Esophagus muscularis mucosa (tissue), 4 donors: ENCODE measurements around the gene ANKS1A. TPM values are rescaled to one million over a fixed set of nuclear protein-coding genes. Genes with fewer than 3 reads are reported as not detected.
A peak's percentile ranks its signal among the peaks of the same experiment; 100 is the strongest.

ENCODE experiments used
- DNase-seq: peaks from one replicate; pipeline ENCODE4 v3.0.0-alpha.2; 2017; ENCODE audit errors: extremely low spot score
- H3K27ac ChIP-seq, 4 donors: fragments of 200-600 bp; sonication (generic); replicated peaks in 1 of 4; 1 replicate in 3 of 4; 2 replicates in 1 of 4; pipeline ENCODE4 v1.5.1; 2016 to 2019; ENCODE audit warnings: mild to moderate bottlenecking in 1 of 4
- H3K27me3 ChIP-seq, 4 donors: fragments of 200-600 bp; sonication (generic); one replicate each; pipeline versions ENCODE4 v1.5.1 to v1.6.0; 2016 to 2019
- H3K36me3 ChIP-seq, 4 donors: fragments of 200-600 bp; sonication (generic); one replicate each; pipeline ENCODE4 v1.5.1; 2016 to 2019
- H3K4me1 ChIP-seq, 4 donors: fragments of 200-600 bp; sonication (generic); one replicate each; pipeline ENCODE4 v1.5.1; 2016 to 2019
- H3K4me3 ChIP-seq, 4 donors: fragments of 200-600 bp; sonication (generic); 1 replicate in 2 of 4; 2 replicates in 2 of 4; pipeline ENCODE4 v1.5.1; 2016 to 2019; ENCODE audit warnings: mild to moderate bottlenecking in 4 of 4, moderate library complexity in 1 of 4
- H3K9me3 ChIP-seq, 4 donors: fragments of 200-600 bp; sonication (generic); 1 replicate in 3 of 4; 2 replicates in 1 of 4; pipeline ENCODE4 v1.5.1; 2016 to 2019
- EP300 ChIP-seq: sonication (generic); formaldehyde crosslinking; IDR thresholded peaks from one replicate; pipeline ENCODE4 v1.6.1; 2017; ENCODE audit warnings: antibody characterized with exemption
- POLR2A ChIP-seq: fragments of 450-650 bp; IDR thresholded peaks from one replicate; pipeline ENCODE4 v1.6.1; 2017; ENCODE audit warnings: antibody characterized with exemption, moderate library complexity, mild to moderate bottlenecking, low read depth
- POLR2AphosphoS5 ChIP-seq, 2 donors: sonication (generic); formaldehyde crosslinking; IDR thresholded peaks; one replicate each; pipeline ENCODE4 v1.6.1; 2017; ENCODE audit warnings: antibody characterized with exemption in 2 of 2
- WGBS: methylation state at CpG from one replicate; pipeline ENCODE4 v1.1.5; 2018; 5-methylcytosine and 5-hydroxymethylcytosine counted together
- intact Hi-C: fragments of 100-400 bp; cut with DNase I; formaldehyde crosslinking; loops from one replicate; pipeline ENCODE4 v1.15.1; 2023
- total RNA-seq, 4 donors: library from RNA; depleted of rRNA; stranded (reverse); fragments of >200 nt; gene quantifications; one replicate each; pipeline versions ENCODE4 v1.1.0 to v1.2.1, GENCODE V29; 2016
- TF ChIP-seq, protein P1 (sequence below), 3 experiments: fragments of 200-600 bp in 2 of 3; fragments of 450-650 bp in 1 of 3; sonication (generic) in 2 of 3; IDR thresholded peaks; one replicate each; pipeline ENCODE4 v1.5.1; 2017 to 2019; ENCODE audit warnings: antibody characterized with exemption in 3 of 3, mild to moderate bottlenecking in 2 of 3, moderate library complexity in 1 of 3

ANKS1A gene
- total RNA-seq, 4 donors from 2014 or later, result 68.3 to 132 (median 98.7) TPM

DNA sequence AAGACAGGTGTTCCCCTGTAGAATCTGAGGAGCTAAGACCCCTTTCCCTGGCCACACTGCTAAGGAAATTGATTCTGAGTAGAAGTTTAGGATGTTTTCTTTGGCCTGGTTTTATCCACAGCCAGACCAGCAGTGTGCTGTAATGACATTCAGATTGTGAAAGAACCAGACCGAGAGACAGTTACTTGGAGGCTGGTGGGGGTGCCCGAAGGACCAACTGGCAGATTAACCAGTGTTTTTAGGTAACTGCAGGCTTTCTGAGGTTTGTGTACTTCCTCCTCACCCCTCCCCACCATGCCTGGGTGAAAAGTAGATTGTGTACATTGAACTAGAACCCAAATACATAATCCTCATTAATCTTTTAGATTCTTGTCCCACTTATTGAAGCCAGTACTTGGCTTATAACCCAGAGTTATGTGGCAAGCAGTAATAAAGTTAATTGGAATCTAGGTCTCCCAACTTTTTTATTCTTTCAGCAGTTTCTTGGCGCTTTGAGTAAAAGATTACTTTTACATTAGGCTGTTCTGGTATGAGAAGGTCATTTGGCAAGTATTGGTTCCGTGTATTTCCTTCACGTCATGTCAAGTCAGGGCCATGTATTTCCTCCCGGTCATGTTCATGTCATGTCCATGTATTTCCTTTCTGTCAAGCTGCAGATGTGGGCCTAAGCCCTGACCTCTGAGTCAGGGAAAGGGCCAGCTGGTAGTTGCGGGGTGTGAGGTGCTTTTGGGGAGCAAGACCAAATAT lies 158.4 kb downstream of the ANKS1A start:
- TF ChIP-seq POLR2AphosphoS5 (IDR thresholded peaks at IDR 0.05) (peak; percentile 40 to 55), POLR2A (no peak)
- Histone ChIP-seq H3K4me3 (peak overlapping the region; percentile 8 to 37 (median 22)), H3K9me3 (no peaks in the 10 kb centered on the region), H3K4me1 (peaks cover 98 to 100% (median 100%) of the 10 kb centered on the region in 4 donors), H3K27ac (peak overlapping the region; percentile 85 to 92 (median 92)), H3K27me3 (no peaks in the 10 kb centered on the region), H3K36me3 (peaks cover 0 to 22% (median 4%) of the 10 kb centered on the region in 4 donors)
- 22% methylated on average over 7 of the region's 7 CpGs for WGBS
- DNase-seq, result no peak
- intact Hi-C loops, result no loop called here

DNA sequence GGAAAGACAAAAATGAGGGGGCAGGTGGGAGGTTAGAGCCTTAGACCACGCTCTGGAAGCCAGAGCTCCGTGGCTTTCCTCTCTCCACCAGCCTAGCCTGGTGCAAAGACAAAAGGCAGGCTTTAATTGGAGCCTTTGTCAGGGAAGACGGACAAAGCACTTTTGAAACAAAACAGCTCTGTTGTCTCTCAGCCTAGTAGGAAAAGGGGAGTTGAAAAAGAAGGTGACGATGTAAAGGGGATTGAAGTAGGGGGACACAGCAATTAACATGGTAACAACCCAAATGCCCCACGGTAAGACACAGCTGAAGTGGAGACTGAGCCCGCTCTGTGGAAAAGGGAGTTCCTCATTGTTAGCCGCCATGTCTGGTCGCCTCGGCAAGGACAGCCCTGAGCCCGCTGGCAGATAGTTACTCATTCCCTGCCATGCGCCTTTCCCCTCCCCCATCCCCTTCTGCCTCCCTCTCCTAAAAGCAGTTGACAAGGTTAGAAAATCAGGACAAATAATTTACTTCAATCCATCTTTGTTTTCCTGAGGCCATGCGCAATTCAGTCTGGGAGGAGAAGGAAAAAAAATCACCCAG lies 159.1 kb downstream of the ANKS1A start:
- TF ChIP-seq POLR2AphosphoS5 (IDR thresholded peaks at IDR 0.05), result no peak
- TF ChIP-seq, protein P1, sequence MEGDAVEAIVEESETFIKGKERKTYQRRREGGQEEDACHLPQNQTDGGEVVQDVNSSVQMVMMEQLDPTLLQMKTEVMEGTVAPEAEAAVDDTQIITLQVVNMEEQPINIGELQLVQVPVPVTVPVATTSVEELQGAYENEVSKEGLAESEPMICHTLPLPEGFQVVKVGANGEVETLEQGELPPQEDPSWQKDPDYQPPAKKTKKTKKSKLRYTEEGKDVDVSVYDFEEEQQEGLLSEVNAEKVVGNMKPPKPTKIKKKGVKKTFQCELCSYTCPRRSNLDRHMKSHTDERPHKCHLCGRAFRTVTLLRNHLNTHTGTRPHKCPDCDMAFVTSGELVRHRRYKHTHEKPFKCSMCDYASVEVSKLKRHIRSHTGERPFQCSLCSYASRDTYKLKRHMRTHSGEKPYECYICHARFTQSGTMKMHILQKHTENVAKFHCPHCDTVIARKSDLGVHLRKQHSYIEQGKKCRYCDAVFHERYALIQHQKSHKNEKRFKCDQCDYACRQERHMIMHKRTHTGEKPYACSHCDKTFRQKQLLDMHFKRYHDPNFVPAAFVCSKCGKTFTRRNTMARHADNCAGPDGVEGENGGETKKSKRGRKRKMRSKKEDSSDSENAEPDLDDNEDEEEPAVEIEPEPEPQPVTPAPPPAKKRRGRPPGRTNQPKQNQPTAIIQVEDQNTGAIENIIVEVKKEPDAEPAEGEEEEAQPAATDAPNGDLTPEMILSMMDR (IDR thresholded peaks at IDR 0.05), result no peak
- WGBS, result 32% methylated on average over 12 of the region's 12 CpGs
- H3K4me3 ChIP-seq, result peak overlapping the region; percentile 8 to 37 (median 22)

DNA sequence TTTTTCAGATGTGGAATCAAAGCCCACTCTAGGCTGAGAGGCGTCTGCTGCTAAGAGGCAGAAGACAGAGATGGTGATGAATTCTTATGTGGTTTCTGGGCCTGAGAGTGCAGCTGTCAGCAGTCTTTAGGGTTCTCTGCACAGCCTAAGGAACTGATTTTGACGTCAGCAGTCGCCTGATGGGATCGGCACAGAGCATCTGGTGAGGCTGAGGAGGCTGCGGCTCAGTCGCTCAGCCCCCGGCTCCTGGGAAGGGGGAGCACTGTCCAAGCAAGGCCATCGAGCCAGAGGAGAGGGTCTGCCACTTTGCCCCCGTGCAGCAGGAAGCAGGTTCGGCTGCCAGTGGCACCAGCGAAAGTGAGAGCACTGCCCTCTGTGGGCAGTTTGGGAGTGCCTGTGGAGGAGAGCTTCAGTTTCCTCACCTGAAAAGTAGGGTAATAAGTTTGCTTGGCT lies 159.6 kb downstream of the ANKS1A start:
- Histone ChIP-seq H3K27ac (peak overlapping the region; percentile 85 to 92 (median 92)), H3K4me3 (peak overlapping the region; percentile 8 to 37 (median 22)), H3K27me3 (no peaks in the 10 kb centered on the region), H3K9me3 (no peaks in the 10 kb centered on the region), H3K4me1 (peaks cover 98 to 100% (median 100%) of the 10 kb centered on the region in 4 donors), H3K36me3 (peaks cover 0 to 19% (median 4%) of the 10 kb centered on the region in 4 donors)
- no peak for DNase-seq
- WGBS, result 27% methylated on average over 8 of the region's 11 CpGs
- TF ChIP-seq POLR2A (no peak), EP300 (no peak), POLR2AphosphoS5 (IDR thresholded peaks at IDR 0.05) (peak; percentile 52 to 65)
- TF ChIP-seq, protein P1 (IDR thresholded peaks at IDR 0.05), result peak; percentile 36 to 53 (median 40)
- intact Hi-C loops, result no loop called here

More for the DNA sequence above, 159.1 kb downstream of the ANKS1A start:
- Histone ChIP-seq H3K9me3 (no peaks in the 10 kb centered on the region), H3K36me3 (peaks cover 0 to 18% (median 3%) of the 10 kb centered on the region in 4 donors), H3K4me1 (peaks cover 98 to 100% (median 100%) of the 10 kb centered on the region in 4 donors), H3K27ac (peak overlapping the region; percentile 85 to 92 (median 92)), H3K27me3 (no peaks in the 10 kb centered on the region)
- no peak for DNase-seq
- intact Hi-C loops, result no loop called here

DNA sequence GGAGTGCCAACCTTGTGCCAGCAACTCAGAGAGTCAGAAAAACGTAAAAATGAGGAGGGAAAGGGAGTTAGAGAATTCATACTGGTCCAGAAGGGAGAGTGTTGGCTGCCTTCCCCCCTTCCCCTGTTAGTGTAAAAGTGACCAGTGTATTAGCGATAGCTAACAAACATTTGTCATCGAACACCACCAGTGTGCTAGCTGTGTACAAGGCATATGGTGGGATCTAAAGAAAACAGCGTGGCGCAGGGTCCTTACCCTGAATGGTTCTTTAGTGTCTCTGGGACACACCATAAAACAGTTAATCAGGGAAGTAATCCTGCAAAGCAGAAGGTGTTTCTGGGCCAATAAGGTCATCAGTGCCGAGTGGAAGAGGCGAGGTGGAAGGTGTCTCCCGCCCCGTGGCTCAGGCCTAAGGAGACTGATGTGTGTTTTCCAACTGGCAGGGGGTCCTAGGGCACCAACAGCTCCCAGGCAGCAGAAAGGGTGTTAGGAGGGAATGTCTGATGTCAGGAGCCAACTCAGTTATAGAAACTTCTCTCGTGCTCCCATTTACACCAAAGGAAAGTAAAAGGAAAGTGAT lies 160.2 kb downstream of the ANKS1A start:
- intact Hi-C loops, result no loop called here
- no peaks in the 10 kb centered on the region for H3K27me3 ChIP-seq
- H3K4me3 ChIP-seq, result peak overlapping the region; percentile 7 to 28 (median 14)
- H3K9me3 ChIP-seq, result no peaks in the 10 kb centered on the region
- 65% methylated on average over 10 of the region's 10 CpGs for WGBS
- no peak for DNase-seq
- H3K4me1 ChIP-seq, result peaks cover 96 to 100% (median 100%) of the 10 kb centered on the region in 4 donors
- no peak for TF ChIP-seq POLR2AphosphoS5 (IDR thresholded peaks at IDR 0.05)
- TF ChIP-seq, protein P1 (IDR thresholded peaks at IDR 0.05), result no peak
- no peak for TF ChIP-seq EP300
- TF ChIP-seq POLR2A, result no peak
- H3K27ac ChIP-seq, result peak overlapping the region; percentile 85 to 92 (median 92)
- H3K36me3 ChIP-seq, result peaks cover 0 to 24% (median 10%) of the 10 kb centered on the region in 4 donors
